ENCODE results near the gene NRXN2. TPM values are rescaled to one million over a fixed set of nuclear protein-coding genes. Genes with fewer than 3 reads are reported as not detected.

The NRXN2 gene
- total and polyA plus RNA-seq, 9 donors, result 11.8 to 41.8 (median 30.5) TPM

GRCh38 chr11:64643256-64643881, 79.6 kb downstream of the NRXN2 start:
- Histone ChIP-seq H3K9me3 (replicated peaks; ENCODE audit: control insufficient read depth, low read depth, low read length) (no peaks in the 10 kb centered on the region), H3K27ac (ENCODE audit: low read length) (no peak overlapping the region), H3K4me1 (ENCODE audit: control insufficient read depth, insufficient read depth, low read length) (peaks cover 37% of the 10 kb centered on the region), H3K36me3 (ENCODE audit: control insufficient read depth, insufficient read depth, low read length) (no peaks in the 10 kb centered on the region), H3K4me3 (ENCODE audit: low read length) (peak overlapping the region; percentile 66), H3K27me3 (ENCODE audit: control insufficient read depth, insufficient read depth, low read length) (peaks cover 72% of the 10 kb centered on the region)
- peak; percentile 83 for DNase-seq
- 0% methylated on average over 3 of the region's 53 CpGs for WGBS (ENCODE audit: insufficient coverage)

- WGBS (ENCODE audit: insufficient coverage), result under 1% methylated on average over 35 of the region's 36 CpGs
- Histone ChIP-seq H3K27me3 (ENCODE audit: control insufficient read depth, insufficient read depth, low read length) (peaks cover 76% of the 10 kb centered on the region), H3K4me1 (ENCODE audit: control insufficient read depth, insufficient read depth, low read length) (peaks cover 37% of the 10 kb centered on the region)
These were observed 80.1 kb downstream of the NRXN2 start for GRCh38 chr11:64642871-64643255.

GRCh38 chr11:64642418-64642735, 80.6 kb downstream of the NRXN2 start:
- peaks cover 37% of the 10 kb centered on the region for H3K4me1 ChIP-seq (ENCODE audit: control insufficient read depth, insufficient read depth, low read length)
- H3K4me3 ChIP-seq (ENCODE audit: low read length), result peak overlapping the region; percentile 66
- 3% methylated on average over 30 of the region's 30 CpGs for WGBS (ENCODE audit: insufficient coverage)
- DNase-seq, result no peak
- H3K9me3 ChIP-seq (replicated peaks; ENCODE audit: control insufficient read depth, low read depth, low read length), result no peaks in the 10 kb centered on the region
- H3K36me3 ChIP-seq (ENCODE audit: control insufficient read depth, insufficient read depth, low read length), result no peaks in the 10 kb centered on the region
- no peak overlapping the region for H3K27ac ChIP-seq (ENCODE audit: low read length)
- peaks cover 81% of the 10 kb centered on the region for H3K27me3 ChIP-seq (ENCODE audit: control insufficient read depth, insufficient read depth, low read length)

More at GRCh38 chr11:64642871-64643255, 80.1 kb downstream of the NRXN2 start:
- H3K4me3 ChIP-seq (ENCODE audit: low read length), result peak overlapping the region; percentile 66
- no peaks in the 10 kb centered on the region for H3K36me3 ChIP-seq (ENCODE audit: control insufficient read depth, insufficient read depth, low read length)
- no peak overlapping the region for H3K27ac ChIP-seq (ENCODE audit: low read length)
- DNase-seq, result no peak
- no peaks in the 10 kb centered on the region for H3K9me3 ChIP-seq (replicated peaks; ENCODE audit: control insufficient read depth, low read depth, low read length)

GRCh38 chr11:64641596-64642417, 81.2 kb downstream of the NRXN2 start:
- Histone ChIP-seq H3K4me3 (ENCODE audit: low read length) (peak overlapping the region; percentile 66), H3K27ac (ENCODE audit: low read length) (no peak overlapping the region)

GRCh38 chr11:64639885-64640284, 83.1 kb downstream of the NRXN2 start:
- Histone ChIP-seq H3K27me3 (ENCODE audit: control insufficient read depth, insufficient read depth, low read length) (peaks cover 71% of the 10 kb centered on the region), H3K4me3 (ENCODE audit: low read length) (no peak overlapping the region), H3K9me3 (replicated peaks; ENCODE audit: control insufficient read depth, low read depth, low read length) (no peaks in the 10 kb centered on the region), H3K36me3 (ENCODE audit: control insufficient read depth, insufficient read depth, low read length) (peaks cover 2% of the 10 kb centered on the region), H3K4me1 (ENCODE audit: control insufficient read depth, insufficient read depth, low read length) (peaks cover 38% of the 10 kb centered on the region), H3K27ac (ENCODE audit: low read length) (no peak overlapping the region)
- no peak for DNase-seq
- 53% methylated on average over 4 of the region's 4 CpGs for WGBS (ENCODE audit: insufficient coverage)

More at GRCh38 chr11:64641596-64642417, 81.2 kb downstream of the NRXN2 start:
- no peaks in the 10 kb centered on the region for H3K36me3 ChIP-seq (ENCODE audit: control insufficient read depth, insufficient read depth, low read length)
- peaks cover 37% of the 10 kb centered on the region for H3K4me1 ChIP-seq (ENCODE audit: control insufficient read depth, insufficient read depth, low read length)
- peaks cover 84% of the 10 kb centered on the region for H3K27me3 ChIP-seq (ENCODE audit: control insufficient read depth, insufficient read depth, low read length)
- no peak for DNase-seq
- H3K9me3 ChIP-seq (replicated peaks; ENCODE audit: control insufficient read depth, low read depth, low read length), result no peaks in the 10 kb centered on the region
- 39% methylated on average over 11 of the region's 11 CpGs for WGBS (ENCODE audit: insufficient coverage)

GRCh38 chr11:64638829-64639228, 84.2 kb downstream of the NRXN2 start:
- no peak overlapping the region for H3K27ac ChIP-seq (ENCODE audit: low read length)
- 92% methylated on average over 2 of the region's 2 CpGs for WGBS (ENCODE audit: insufficient coverage)
- peaks cover 28% of the 10 kb centered on the region for H3K4me1 ChIP-seq (ENCODE audit: control insufficient read depth, insufficient read depth, low read length)
- DNase-seq, result no peak
- peaks cover 7% of the 10 kb centered on the region for H3K36me3 ChIP-seq (ENCODE audit: control insufficient read depth, insufficient read depth, low read length)
- H3K4me3 ChIP-seq (ENCODE audit: low read length), result no peak overlapping the region
- peaks cover 61% of the 10 kb centered on the region for H3K27me3 ChIP-seq (ENCODE audit: control insufficient read depth, insufficient read depth, low read length)
- H3K9me3 ChIP-seq (replicated peaks; ENCODE audit: control insufficient read depth, low read depth, low read length), result no peaks in the 10 kb centered on the region

GRCh38 chr11:64638018-64638665, 84.9 kb downstream of the NRXN2 start:
- Histone ChIP-seq H3K27me3 (ENCODE audit: control insufficient read depth, insufficient read depth, low read length) (peaks cover 58% of the 10 kb centered on the region), H3K4me3 (ENCODE audit: low read length) (no peak overlapping the region), H3K36me3 (ENCODE audit: control insufficient read depth, insufficient read depth, low read length) (peaks cover 11% of the 10 kb centered on the region), H3K27ac (ENCODE audit: low read length) (no peak overlapping the region), H3K9me3 (replicated peaks; ENCODE audit: control insufficient read depth, low read depth, low read length) (no peaks in the 10 kb centered on the region), H3K4me1 (ENCODE audit: control insufficient read depth, insufficient read depth, low read length) (peaks cover 27% of the 10 kb centered on the region)
- WGBS (ENCODE audit: insufficient coverage), result 10% methylated on average over 27 of the region's 37 CpGs
- no peak for DNase-seq

GRCh38 chr11:64637334-64638017, 85.5 kb downstream of the NRXN2 start:
- DNase-seq, result no peak
- Histone ChIP-seq H3K4me1 (ENCODE audit: control insufficient read depth, insufficient read depth, low read length) (peaks cover 27% of the 10 kb centered on the region), H3K27me3 (ENCODE audit: control insufficient read depth, insufficient read depth, low read length) (peaks cover 52% of the 10 kb centered on the region), H3K9me3 (replicated peaks; ENCODE audit: control insufficient read depth, low read depth, low read length) (no peaks in the 10 kb centered on the region), H3K36me3 (ENCODE audit: control insufficient read depth, insufficient read depth, low read length) (peaks cover 15% of the 10 kb centered on the region), H3K4me3 (ENCODE audit: low read length) (no peak overlapping the region), H3K27ac (ENCODE audit: low read length) (no peak overlapping the region)
- 47% methylated on average over 3 of the region's 15 CpGs for WGBS (ENCODE audit: insufficient coverage)

- Histone ChIP-seq H3K27me3 (ENCODE audit: control insufficient read depth, insufficient read depth, low read length) (peaks cover 21% of the 10 kb centered on the region), H3K4me3 (ENCODE audit: low read length) (no peak overlapping the region), H3K27ac (ENCODE audit: low read length) (no peak overlapping the region), H3K4me1 (ENCODE audit: control insufficient read depth, insufficient read depth, low read length) (peaks cover 26% of the 10 kb centered on the region), H3K36me3 (ENCODE audit: control insufficient read depth, insufficient read depth, low read length) (peaks cover 20% of the 10 kb centered on the region), H3K9me3 (replicated peaks; ENCODE audit: control insufficient read depth, low read depth, low read length) (no peaks in the 10 kb centered on the region)
- no peak for DNase-seq
- WGBS (ENCODE audit: insufficient coverage), result 77% methylated on average over 5 of the region's 7 CpGs
These were observed 89.3 kb downstream of the NRXN2 start for GRCh38 chr11:64633555-64634159.

All from muscle of leg (tissue), 11 donors.